HepG2 (cell line): ENCODE results near the gene FAM240A. TPM values are rescaled to one million over a fixed set of nuclear protein-coding genes. Genes with fewer than 3 reads are reported as not detected.

Experiments used
- ATAC-seq: fragments of 200-7000 bp; cut with Tn5 transposase; 3 replicates; pipeline ENCODE4 v1.9.1; 2020; ENCODE audit warnings: mild to moderate bottlenecking, moderate library complexity
- BruUV-seq: library from RNA; stranded (reverse); fragments of 400-500 nt; replicated peaks from 2 replicates; lab custom pipeline; 2021; lab: Mats Ljungman, UMichigan
- CTCF ChIA-PET: fragments of 300-600 bp; formaldehyde crosslinking; extraction: SDS; loops from one replicate; lab custom pipeline; 2021; ENCODE audit warnings: low total read pairs, inconsistent platforms, low intra/inter-chr PET ratio; lab: Yijun Ruan, JAX
- POLR2A ChIA-PET: fragments of 350-600 bp; sonication (Branson Sonifier 250); formaldehyde crosslinking; loops from one replicate; lab custom pipeline; 2020; ENCODE audit warnings: antibody characterized with exemption, inconsistent platforms; lab: Yijun Ruan, JAX
- DNase-seq: peaks from one replicate; pipeline ENCODE4 v3.0.0-alpha.2; 2015; ENCODE audit warnings: low spot score
- FAIRE-seq: peaks from 3 replicates; lab custom pipeline; 2011; peaks lifted over from hg19 to GRCh38; lab: Jason Lieb, UNC
- H2AFZ ChIP-seq: one replicate; pipeline ENCODE4 v1.6.1; 2011; ENCODE audit warnings: low read length, inconsistent platforms
- H3K27ac ChIP-seq: fragments of 300-600 bp; 3 replicates; pipeline ENCODE4 v1.8.0; 2011; ENCODE audit warnings: mixed run types, mild to moderate bottlenecking, mixed read lengths, low read length, inconsistent platforms; ENCODE audit not compliant: insufficient read depth; ENCODE audit errors: extremely low read length
- H3K27me3 ChIP-seq, 2 experiments: fragments of 200-600 bp in 1 of 2; 2 replicates in 1 of 2; 3 replicates in 1 of 2; pipeline versions ENCODE4 v1.6.0 to v1.8.0; 2011; ENCODE audit warnings: low read length in 2 of 2, mild to moderate bottlenecking in 2 of 2, moderate library complexity in 2 of 2, inconsistent platforms in 1 of 2; ENCODE audit not compliant: insufficient read depth in 2 of 2, control insufficient read depth in 1 of 2
- H3K36me3 ChIP-seq, 2 experiments: fragments of 200-600 bp in 1 of 2; replicated peaks in 1 of 2; 2 replicates in 1 of 2; 3 replicates in 1 of 2; pipeline versions ENCODE4 v1.5.1 to v1.8.0; 2011; ENCODE audit warnings: low read length in 2 of 2, inconsistent platforms in 1 of 2; ENCODE audit not compliant: insufficient read depth in 2 of 2, control insufficient read depth in 1 of 2
- H3K4me1 ChIP-seq: 2 replicates; pipeline ENCODE4 v1.5.1; 2012; ENCODE audit warnings: low read length, inconsistent platforms; ENCODE audit not compliant: insufficient read depth
- H3K4me2 ChIP-seq: 2 replicates; pipeline ENCODE4 v1.6.0; 2011; ENCODE audit warnings: low read depth, low read length, inconsistent platforms
- H3K4me3 ChIP-seq, 3 experiments: fragments of 200-600 bp in 1 of 3; sonication (generic), shearing (Covaris generic) in 1 of 3; replicated peaks in 1 of 3; 2 replicates each; pipeline ENCODE4 v1.5.1; 2011 to 2016; ENCODE audit warnings: low read length in 3 of 3, inconsistent platforms in 2 of 3, low read depth in 2 of 3, mild to moderate bottlenecking in 2 of 3, control low read depth in 1 of 3, mixed read lengths in 1 of 3; ENCODE audit not compliant: insufficient read depth in 1 of 3
- H3K79me2 ChIP-seq: one replicate; pipeline ENCODE4 v1.6.1; 2011; ENCODE audit warnings: low read length, inconsistent platforms; ENCODE audit not compliant: insufficient read depth
- H3K9ac ChIP-seq: 2 replicates; pipeline ENCODE4 v1.6.0; 2011; ENCODE audit warnings: mild to moderate bottlenecking, low read depth, low read length, inconsistent platforms; ENCODE audit not compliant: insufficient read depth
- H3K9me3 ChIP-seq: 2 replicates; pipeline ENCODE4 v1.5.1; 2012; ENCODE audit warnings: mild to moderate bottlenecking, low read length
- H4K20me1 ChIP-seq: 2 replicates; pipeline ENCODE4 v1.6.0; 2011; ENCODE audit warnings: inconsistent platforms, mild to moderate bottlenecking, low read length, moderate library complexity; ENCODE audit not compliant: insufficient read depth
- RFX1 ChIP-seq: fragments of 450-650 bp; IDR thresholded peaks from 2 replicates; pipeline ENCODE4 v1.6.1; 2017
- ZNF629 ChIP-seq: sonication (generic); formaldehyde crosslinking; conservative IDR thresholded peaks from 2 replicates; pipeline ENCODE4 v1.5.0; 2020; ENCODE audit warnings: missing genetic modification reagents
- ZNF850 ChIP-seq: sonication (generic); formaldehyde crosslinking; conservative IDR thresholded peaks from 2 replicates; pipeline ENCODE4 v1.9.0; 2021; ENCODE audit warnings: mild to moderate bottlenecking, missing genetic modification reagents
- WGBS: methylation state at CpG from one replicate; pipeline ENCODE4 v1.1.6; 2017; ENCODE audit warnings: low lambda C conversion rate; 5-methylcytosine and 5-hydroxymethylcytosine counted together
- in situ Hi-C: cut with HindIII; loops from 2 replicates; pipeline ENCODE4 v1.10.0; 2017; ENCODE audit warnings: low pct_unique_long_range_greater_than_20kb; ENCODE audit not compliant: extremely low pct_ligation_motif_present
- intact Hi-C: fragments of 100-400 bp; cut with micrococcal nuclease; formaldehyde crosslinking; loops from one replicate; pipeline ENCODE4 v1.10.0; 2022; ENCODE audit not compliant: unreplicated experiment
- polyA plus RNA-seq, 8 experiments: library from polyadenylated mRNA; depleted of rRNA in 3 of 8; stranded (reverse) in 7 of 8; unstranded in 1 of 8; fragments of >200 nt; fragmentation: Illumina TruSeq in 4 of 8; extraction: Trizol in 4 of 8; gene quantifications; 2 replicates each; pipeline versions ENCODE4 v1.2.1 to v1.2.3, GENCODE V29; 2011 to 2016; ENCODE audit warnings: low read depth in 4 of 8, missing spikeins in 1 of 8, mixed read lengths in 1 of 8; ENCODE audit not compliant: insufficient read depth in 1 of 8
- total RNA-seq, 5 experiments: library from RNA; depleted of rRNA; stranded (reverse); fragments of >200 nt; fragmentation: Illumina TruSeq; extraction: Trizol; gene quantifications; 2 replicates each; pipeline ENCODE4 v1.2.3, GENCODE V29; 2016; ENCODE audit warnings: low read depth in 1 of 5

The FAM240A gene
- total and polyA plus RNA-seq, 2 of the 13 experiments (the other 11 are each of a cell fraction or from before 2014, with no cell fraction given) = not detected

DNA sequence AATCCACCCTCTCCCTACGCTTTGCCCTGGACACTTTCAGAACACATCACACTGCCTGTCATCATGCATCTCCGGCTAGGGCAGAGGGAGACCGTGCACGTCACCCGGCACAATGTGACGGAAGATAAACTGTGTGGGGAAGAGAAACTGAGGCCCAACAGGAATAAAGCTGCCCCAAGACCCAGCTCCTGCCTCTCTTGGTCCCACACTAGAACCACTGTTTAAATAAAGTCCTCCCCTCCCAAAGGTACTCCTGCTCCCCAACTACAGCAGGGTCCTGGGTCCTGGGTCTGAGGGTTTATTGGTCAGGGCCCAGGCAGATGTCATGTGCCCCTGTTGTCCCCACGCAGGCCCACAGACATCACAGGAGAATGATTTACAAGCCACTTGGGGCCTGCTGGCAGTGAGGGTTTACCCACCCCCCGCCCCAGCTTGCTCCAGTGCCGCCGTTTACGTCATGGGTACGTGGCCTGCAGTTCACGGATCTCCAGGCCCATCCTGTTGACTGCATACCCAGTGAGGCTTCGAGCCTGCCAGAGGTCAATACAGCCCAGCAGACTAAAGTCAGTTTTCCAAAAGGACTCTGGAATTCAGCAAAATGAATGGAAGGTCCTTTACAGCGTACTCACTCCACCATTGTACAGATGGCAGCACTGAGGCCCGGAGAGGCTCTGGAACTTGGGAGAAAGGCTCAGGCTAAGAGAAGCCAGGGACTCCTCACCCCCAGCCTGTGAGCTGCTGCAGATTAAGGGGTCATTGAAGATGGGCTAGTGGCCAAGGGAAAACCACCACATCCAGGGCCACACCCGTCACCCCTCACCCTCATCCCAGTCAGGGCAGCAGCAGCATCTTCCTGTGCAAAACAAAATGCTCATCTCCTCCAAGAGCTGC is 57.9 kb downstream of the FAM240A start:
- intact Hi-C loops = no loop called here
- no peaks in the 10 kb centered on the region for H3K79me2 ChIP-seq
- no peak overlapping the region for H2AFZ ChIP-seq
- no peak overlapping the region for H3K4me3 ChIP-seq
- peaks cover 0 to 25% of the 10 kb centered on the region in 2 experiments; a peak in 3 of 5 replicates for H3K27me3 ChIP-seq
- no peak overlapping the region for H3K4me2 ChIP-seq
- no peak overlapping the region for H3K9ac ChIP-seq
- FAIRE-seq = no peak
- H4K20me1 ChIP-seq = no peaks in the 10 kb centered on the region
- no peaks in the 10 kb centered on the region for H3K36me3 ChIP-seq
- no peaks in the 10 kb centered on the region for H3K9me3 ChIP-seq
- 58% methylated on average over 11 of the region's 17 CpGs for WGBS
- TF ChIP-seq ZNF629 = peak; percentile 28; the same call in 1 of the 2 replicates
- no peak for TF ChIP-seq RFX1
- H3K27ac ChIP-seq = no peak overlapping the region
- DNase-seq = no peak
- POLR2A ChIA-PET = no interaction called here
- BruUV-seq = no TSS peak
- in situ Hi-C loops = loop anchor here (10.0 kb wide), 1 partner anchor 185 kb away; no protein-coding TSS in a partner anchor
- CTCF ChIA-PET = no interaction called here
- ATAC-seq = no peak
- H3K4me1 ChIP-seq = no peaks in the 10 kb centered on the region

DNA sequence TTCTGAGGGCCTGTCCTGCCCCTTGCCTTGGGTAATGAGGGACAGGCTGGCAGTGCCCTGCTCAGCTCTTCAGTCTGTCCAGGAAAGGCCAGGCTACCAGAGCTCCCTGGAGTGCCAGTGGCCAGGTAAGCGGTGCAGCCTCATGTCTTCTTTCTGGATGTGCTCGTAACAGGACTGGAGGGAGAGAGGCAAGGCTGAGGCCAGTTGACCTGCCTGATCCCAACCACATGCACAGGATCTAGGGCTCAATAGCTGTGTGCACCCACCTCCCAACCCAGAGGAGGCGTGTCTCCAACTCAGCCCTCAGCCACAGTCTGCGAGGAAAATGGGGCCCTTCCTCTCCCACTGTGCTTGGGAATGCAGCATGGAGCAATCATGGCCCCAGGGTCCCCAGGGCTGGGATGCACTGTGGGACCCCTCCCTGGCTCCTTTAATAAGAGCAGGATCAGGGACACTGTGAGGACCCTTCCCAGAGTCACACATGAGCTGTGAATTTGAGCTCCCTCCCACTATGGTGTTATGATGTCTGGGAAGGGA is 58.6 kb downstream of the FAM240A start:
- no peaks in the 10 kb centered on the region for H3K9me3 ChIP-seq
- H3K4me1 ChIP-seq = no peaks in the 10 kb centered on the region
- H3K27me3 ChIP-seq = peaks cover 0 to 20% of the 10 kb centered on the region in 2 experiments; a peak in 4 of 5 replicates
- in situ Hi-C loops = no loop called here
- no peak for ATAC-seq
- no TSS peak for BruUV-seq
- TF ChIP-seq ZNF850 (CRISPR knock-in tag) = no peak
- TF ChIP-seq, all 625 proteins: peak for 0
- Histone ChIP-seq H4K20me1 (no peaks in the 10 kb centered on the region), H2AFZ (no peak overlapping the region), H3K27ac (no peak overlapping the region), H3K79me2 (no peaks in the 10 kb centered on the region), H3K4me3 (no peak overlapping the region), H3K36me3 (no peaks in the 10 kb centered on the region), H3K9ac (no peak overlapping the region), H3K4me2 (no peak overlapping the region)
- no peak for DNase-seq
- CTCF ChIA-PET = no interaction called here
- FAIRE-seq = no peak
- intact Hi-C loops = no loop called here
- POLR2A ChIA-PET = no interaction called here
- WGBS = 53% methylated on average over 3 of the region's 4 CpGs
